Stimulated activated CD8-positive, alpha-beta memory T cell treated with anti-CD3 and anti-CD28 coated beads, Interleukin-15, amount 100 ng/mL, for 24 hours (primary cell): Measurements from ENCODE around the gene MBP.

Source experiments
- DNase-seq: peaks from one replicate; pipeline ENCODE4 v3.0.0-alpha.2; 2020; ENCODE audit warnings: low read depth

Gene MBP

GRCh38 chr18:77082316-77082955, 50.1 kb downstream of the MBP start:
- no peak for DNase-seq

DNA sequence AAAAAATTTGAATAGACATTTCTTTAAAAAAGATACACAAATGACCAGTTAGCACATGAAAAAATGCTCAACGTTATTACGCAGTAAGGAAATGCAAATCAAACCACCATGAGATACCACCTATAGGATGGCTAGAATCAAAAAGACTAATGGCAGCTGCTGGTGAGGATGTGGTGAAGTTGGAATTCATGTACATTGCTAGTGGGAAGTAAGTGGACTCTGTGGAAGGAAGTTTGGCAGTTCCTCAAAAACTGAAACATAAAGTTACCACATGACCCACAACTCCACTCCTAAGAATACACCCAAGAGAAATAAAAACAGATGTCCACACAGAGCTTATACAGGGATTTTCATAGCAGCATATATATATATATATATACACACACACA, 51.2 kb downstream of the MBP start:
- DNase-seq, result no peak

- no peak for DNase-seq
These were observed 52.5 kb downstream of the MBP start for GRCh38 chr18:77079954-77080682.

DNA sequence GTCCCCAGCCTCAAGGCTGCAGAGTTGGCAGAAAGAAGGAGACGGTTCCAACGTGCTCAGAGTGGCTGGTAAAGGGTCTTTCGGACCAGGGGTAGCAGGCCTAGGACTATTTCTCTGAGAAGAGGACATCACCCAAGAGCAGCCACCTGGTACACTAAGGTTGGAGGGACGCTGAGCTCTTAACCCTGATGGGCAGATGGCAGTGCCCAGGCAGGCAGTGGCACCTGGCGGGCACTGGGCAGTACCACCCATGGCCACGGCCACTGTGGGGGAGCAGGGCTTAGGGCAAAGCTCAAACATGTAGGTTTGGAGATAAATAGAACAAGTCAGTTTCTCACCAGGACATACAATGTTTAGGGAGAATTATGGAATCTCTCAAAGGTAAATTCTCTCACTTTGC, 53.5 kb downstream of the MBP start:
- DNase-seq, result no peak

DNA sequence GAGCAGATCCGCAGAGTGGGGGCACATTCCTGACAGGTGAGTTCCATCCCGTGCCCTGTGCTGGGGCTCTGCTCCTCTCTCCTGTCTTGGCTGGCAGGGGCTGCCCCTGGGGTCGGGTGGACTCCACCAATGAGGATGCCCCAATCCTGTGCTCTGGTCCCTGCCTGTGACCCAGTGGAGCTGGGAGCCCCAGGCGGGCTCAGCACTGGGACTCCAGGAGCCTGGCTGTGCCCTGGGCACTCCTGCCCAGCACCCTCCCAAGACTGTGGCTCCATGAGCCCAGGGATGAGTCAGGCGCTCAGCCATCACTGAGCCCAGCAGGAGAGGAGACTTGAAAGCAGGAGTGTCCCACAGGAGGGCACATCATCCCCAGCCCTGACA, 53.9 kb downstream of the MBP start:
- no peak for DNase-seq

GRCh38 chr18:77077941-77078689, 54.5 kb downstream of the MBP start:
- no peak for DNase-seq

GRCh38 chr18:77077401-77077800, 55.2 kb downstream of the MBP start:
- DNase-seq, result no peak

DNA sequence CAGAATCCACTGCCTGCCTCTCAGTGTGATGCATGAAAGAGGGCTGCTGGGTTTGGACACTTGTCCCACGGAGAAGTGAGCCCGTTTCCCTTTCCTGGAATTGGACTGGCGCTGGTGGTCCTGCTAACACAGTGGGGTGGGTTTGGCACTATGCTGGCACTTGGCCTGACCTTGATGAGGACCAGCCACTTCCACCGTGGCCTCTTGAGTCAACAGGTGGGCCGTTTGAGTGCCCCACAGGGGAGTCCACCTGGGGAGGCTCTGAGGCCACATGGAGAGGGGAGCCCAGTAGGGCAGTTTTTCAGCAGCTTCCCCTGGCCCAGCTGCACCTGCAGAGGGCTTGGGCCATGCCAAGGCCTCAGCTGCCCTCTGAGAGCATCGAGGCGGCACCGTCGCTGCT, 56.5 kb downstream of the MBP start:
- DNase-seq, result no peak

DNA sequence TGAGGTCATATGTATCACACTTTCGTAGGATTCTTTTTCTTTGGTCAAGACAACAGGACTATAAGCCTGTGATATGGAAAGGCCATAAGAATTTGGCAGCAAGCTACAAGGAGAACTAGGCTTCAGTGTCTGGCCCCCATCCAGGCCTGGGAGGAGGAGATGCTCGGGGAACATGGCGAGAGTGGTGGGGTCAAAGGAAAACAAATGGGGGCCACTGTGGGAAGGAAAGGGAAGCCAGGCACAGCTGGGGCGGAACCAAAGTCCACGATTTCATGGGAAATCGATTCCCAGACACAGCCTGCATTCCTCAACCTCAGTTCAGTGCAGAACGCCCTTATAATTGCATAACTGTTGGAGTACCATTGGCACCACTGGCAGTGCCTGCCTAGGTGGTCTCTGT, 58.2 kb downstream of the MBP start:
- no peak for DNase-seq

- DNase-seq, result no peak
These were observed 59.1 kb downstream of the MBP start for GRCh38 chr18:77073336-77074093.

DNA sequence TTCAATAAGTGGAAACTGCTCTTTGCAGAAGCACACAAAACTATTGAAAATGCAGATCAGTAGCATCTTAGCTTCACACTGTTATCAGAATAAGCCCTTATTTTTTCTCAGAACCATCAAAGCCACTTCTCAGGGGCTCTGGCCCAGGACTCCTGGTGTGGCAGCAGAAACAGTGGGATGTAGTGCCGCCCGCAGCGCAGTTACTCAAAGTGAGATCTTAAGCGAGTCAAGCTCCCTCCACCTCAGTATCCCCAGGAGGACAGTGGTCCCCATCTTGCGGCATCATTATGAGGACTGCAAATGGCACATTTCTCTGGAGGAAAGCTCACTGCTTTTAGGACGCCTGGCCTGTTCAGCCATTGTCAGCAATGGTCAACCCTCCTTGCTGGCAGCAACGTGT, 60.0 kb downstream of the MBP start:
- DNase-seq, result no peak

DNA sequence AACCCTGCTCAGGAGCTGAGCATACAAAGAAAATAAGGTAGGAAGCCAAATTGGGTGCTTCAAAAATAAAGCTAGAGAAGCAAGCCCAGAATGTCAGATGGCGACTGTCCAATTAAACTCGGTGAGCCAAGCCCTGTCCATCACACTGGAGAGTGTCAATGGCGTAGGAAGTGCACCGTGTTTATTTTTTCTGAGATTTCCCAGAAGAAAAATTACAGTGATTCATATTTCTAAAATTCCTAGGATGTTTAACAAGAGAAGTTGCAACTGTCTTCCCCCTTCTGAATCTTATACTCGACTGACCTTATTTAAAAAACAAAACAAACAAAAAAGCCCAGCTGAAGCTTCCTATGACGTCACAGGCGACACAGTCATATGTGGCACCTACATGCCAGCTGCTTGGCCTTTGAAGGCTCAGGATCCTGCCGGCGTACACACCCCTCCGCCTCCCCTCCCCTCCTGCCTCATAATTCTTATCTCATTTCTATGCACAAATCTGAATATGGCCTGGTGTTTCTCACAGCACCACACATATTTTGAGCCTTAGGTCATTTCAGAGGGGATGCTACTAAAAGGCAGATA, 60.8 kb downstream of the MBP start:
- no peak for DNase-seq

DNA sequence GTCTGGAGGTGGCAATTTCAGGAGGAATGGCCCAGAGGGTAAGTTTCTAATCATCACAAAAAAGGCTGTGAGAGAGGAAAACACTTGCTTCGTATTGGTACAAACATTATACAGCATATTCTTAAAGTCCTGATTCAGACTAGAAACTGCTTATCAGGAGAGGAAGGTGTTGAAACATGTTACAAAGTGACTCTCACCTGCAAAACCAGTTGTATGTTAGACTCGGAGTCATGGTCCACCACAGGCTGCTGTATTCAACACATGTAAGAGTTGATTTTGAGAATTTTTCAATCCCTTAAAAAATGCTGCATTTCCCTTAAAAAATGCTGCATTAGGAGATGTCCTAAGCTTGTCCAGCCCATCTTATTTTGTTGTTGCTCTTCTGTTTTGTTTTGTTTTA, 61.5 kb downstream of the MBP start:
- DNase-seq, result no peak

GRCh38 chr18:77070627-77071026, 62.0 kb downstream of the MBP start:
- DNase-seq, result no peak

GRCh38 chr18:77069931-77070330, 62.7 kb downstream of the MBP start:
- DNase-seq, result no peak

- no peak for DNase-seq
These were observed 63.1 kb downstream of the MBP start for GRCh38 chr18:77069482-77069881.

- no peak for DNase-seq
These were observed 64.0 kb downstream of the MBP start for GRCh38 chr18:77068321-77069312.

GRCh38 chr18:77067291-77068061, 65.1 kb downstream of the MBP start:
- DNase-seq, result no peak

DNA sequence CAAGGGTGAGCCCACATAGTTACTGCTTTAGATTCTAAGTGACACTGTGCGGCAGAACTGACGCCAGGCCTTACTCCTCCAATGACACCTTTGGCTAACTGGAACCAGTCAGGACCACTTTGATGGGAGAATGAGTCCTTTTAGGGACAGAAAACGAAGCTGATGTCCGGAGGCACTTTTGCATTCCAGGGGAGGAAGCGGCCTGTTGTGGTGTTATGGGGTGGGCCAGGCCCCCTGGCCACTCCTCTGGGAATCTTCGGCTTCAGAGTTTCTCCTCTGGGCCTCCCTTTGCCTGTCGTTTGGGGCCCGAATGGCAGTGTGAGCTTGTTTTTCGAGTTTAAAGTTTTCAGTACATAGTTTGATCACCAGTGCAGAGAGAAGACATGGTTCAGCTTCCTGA, 65.9 kb downstream of the MBP start:
- DNase-seq, result no peak

GRCh38 chr18:77066101-77066500, 66.5 kb downstream of the MBP start:
- no peak for DNase-seq
